ENCODE data around the gene RNF150.

RNF150 gene

DNA sequence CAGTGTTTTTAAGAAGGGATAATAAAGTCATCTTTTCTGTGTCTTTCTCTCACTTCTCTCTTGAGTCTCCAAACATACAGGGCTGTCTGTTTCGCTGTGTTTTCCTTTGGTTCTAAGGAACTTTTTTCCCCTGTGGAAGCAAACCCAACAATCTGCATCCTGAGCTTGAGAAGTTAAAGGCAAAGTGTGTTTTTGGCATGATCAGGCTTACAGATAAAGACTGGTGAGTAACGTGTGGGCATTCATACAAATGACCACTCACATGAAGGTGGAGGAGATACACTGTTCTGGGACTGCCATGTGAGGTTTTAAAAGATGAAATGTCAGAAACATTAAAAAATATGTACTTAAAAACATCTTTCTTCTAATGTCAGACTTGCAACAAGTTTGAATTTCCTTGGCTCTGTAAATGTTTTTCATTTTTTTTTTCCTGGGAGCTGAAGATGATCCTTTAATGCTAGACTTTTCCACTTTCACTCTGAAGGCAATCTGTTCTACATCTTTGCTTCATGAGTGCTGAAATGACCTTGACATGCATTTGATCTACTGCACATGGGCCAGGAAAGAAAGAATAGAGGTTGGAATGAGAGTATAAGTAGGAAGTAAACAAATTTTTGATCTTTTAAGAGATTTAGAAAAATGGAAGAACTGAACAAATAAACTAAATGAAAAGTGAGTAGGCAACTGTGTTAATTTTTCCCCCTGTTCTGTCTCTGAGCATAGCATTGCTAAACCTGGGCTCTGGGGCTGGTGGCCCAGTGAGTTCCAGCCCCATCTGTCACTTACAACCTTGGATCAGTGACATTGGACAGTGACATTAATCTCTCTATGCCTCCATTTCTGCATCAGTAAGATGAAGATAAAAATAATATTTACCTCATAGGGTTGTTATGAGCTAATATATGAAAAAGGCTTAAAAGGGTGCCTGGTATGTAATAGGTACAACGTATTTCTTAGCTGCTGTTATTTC is 226.0 kb downstream of the RNF150 start:
- DNase-seq (ENCODE audit: low read depth): no peak

DNA sequence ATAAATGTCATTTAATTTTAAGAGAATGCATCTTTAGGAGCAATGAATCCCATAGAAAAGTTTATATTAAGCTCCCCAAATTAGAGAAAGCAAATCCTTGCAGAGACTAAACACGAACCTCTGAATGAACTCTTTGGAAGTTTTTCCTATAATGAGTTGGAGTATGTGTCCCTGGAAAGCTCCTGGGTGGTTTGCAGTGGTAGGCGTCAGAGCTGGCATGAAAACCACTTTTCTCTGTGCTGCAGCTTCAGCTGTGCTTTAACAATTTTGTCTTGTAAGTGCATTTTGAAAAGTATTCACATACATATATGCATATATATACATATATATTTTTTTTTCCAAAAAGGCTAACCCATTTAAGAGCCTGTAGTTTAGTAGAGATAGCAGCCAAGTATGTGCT is 228.4 kb downstream of the RNF150 start:
- no peak for DNase-seq (ENCODE audit: low read depth)

DNA sequence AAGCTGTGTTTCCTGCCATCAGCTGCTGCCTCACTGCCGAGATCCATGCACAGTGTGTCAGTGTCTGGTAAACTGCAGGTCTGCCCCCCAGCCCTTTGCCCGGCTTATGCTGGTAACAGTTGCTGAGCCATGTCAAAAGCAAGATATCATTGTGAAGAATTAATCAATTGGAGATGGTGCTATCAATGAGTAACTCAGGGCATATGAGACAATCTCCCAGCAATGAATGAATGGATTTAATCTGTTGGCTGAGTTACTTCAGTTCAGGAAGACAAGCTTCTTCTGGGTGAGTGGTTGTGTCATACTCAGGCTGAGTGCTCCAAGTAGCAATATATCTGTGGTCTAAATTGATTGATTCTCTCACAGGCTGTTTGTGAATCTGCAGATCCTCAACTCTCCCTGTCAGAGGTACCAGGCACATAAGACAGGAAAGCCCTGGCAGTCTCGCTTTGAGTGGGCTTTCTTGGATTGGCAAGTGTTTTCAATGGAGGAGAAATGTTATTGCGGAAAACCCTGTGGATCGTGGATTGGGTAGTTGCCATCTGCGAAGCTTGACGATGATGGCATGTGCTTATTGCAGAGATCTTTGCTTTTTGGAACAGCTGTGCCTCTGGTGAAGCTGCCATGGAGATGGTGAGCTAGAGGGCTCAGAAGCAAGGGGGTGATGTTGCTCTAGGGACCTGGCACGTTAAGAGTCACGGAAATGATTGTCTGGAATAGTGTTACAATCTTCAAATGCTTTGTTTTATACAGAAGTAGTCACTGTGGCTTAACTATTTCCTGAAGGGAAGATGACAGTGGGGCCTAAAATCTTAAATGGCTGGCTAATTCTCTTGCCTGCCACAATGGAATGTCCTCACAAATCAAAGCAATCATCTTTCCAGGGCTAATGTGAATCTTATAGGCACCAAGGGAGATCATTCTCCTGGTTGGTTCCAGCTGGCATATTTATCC is 229.5 kb downstream of the RNF150 start:
- DNase-seq (ENCODE audit: low read depth): no peak

DNA sequence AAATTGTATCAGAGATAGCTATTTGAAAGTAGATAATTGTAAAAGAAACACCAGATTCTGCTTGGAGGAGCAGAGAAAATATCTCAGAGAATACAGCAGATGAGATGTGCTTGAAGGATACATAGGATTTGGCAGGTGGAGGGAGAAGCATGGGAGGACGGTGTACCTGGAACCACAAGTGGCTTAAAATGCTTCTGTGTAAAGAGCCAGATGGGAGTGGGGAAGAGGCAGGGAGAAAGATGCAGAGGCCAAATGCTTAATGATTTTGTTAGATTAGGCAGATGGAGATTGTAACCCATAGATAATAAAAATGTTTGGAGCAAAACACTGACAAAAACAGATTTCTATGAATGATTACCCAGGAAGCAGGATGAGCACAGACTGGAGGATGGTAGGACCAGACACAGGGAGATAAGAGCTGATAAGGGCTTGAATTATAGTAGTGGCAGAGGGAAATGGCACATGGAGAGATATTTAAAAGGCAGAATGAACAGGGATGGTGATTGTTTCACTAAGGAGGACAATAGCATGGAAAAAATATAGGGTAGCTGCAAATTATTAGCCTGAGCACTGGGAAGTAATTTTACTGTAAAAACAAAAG is 231.4 kb downstream of the RNF150 start:
- DNase-seq (ENCODE audit: low read depth): no peak

DNA sequence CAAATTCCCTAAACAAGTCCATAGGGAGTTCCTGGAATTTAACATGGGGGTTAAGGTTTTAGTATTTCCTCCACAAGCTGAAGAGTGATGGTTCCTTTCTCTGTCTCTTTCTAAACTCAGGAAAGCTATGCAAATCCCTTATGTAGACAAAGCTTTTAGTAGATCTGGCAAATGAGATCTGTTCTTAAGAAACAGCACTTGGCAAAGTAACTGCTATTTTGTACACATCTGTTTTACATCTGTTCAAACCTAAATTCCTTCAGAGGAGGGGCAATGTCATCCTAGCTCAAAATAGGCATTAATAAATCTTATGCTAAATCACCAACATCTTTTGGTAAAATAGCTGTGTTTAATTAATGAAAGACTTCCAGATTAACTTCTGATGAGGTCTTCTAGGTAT is 239.3 kb downstream of the RNF150 start:
- DNase-seq (ENCODE audit: low read depth): no peak

DNA sequence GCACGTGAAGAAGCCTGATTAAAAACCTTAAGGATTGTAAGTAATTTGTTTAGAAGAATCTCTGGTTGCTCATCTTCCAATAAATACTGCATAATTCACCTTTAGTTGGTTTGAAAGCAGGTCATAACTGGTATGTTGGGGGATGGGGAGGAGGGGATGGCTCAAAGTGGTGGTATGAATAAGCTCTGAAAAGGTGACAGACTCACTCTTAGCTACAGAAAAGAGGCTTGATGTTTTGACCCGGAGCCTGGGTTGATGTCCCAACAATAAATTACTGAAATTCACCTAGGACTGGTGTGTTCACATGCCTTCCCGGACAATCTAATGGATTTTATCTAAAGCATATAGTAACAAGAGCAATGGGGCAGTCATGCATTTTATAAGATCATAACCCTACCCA is 245.2 kb downstream of the RNF150 start:
- DNase-seq (ENCODE audit: low read depth): no peak

DNA sequence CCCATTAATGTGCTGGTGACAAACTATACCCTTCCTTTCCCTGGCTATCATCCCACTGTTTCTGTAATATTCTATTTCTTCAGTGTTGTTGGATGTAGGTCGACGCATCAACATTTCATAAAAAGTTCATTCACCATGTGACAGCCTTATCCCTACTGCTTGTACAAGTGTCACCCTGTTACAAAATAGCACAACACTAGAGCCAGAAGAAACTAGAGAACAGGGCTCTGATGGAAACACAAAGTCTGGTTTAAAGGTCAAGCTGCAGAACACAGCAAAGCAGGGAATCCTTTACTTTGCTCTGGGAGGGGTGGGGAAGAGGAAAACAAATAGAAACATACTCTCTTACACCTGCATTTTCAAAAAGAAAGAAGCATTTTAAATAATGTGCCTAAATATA is 245.8 kb downstream of the RNF150 start:
- no peak for DNase-seq (ENCODE audit: low read depth)

DNA sequence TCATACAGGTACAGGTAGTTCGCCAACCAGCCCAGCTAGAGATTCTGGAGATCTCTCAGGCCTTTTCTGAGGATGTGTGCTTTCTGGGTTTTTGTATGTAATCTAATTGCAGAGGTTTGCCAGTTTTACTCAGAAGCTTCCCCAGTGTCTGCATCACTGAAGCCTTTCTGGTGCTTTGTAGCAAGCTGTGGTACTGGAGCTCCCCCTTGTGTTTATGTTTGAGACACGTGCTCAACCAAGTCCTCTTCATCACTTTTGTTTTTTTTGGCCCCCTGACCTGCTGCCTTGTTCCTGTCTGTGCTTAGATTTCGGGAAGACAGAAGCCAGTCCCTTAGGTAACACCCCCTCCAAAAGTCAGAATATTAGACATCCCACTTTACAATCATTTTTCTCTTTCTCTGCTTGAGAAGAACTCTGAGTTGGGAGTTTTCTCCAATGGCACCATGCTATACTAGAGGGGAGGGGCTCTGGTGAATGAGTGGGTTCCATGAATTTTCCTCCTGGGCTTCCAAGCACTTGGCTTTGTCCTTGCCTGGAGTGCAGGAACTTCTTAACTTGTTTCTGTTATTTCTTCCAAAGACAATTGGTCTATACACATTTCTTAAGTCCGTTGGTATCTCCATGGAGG is 248.7 kb downstream of the RNF150 start:
- peak; percentile 39 for DNase-seq (ENCODE audit: low read depth)

DNA sequence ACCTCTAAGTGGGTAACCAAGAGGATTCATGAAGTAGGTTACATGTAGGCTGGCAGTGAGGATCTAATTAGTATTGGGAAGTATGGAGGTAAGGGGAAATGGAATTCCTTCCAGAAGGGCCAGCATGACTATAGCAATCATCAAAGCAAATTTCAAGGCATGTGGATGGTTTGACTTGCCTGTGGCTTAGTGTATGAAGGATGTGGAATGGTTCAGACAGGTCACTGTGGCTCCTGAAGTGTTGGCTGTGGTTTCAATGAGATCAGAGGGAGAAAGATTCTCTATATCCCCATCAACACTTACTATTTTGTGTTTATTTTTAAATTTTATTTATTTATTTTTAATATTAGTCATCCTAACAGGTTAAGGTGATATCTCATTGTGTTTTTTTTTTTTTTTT is 255.5 kb downstream of the RNF150 start:
- DNase-seq (ENCODE audit: low read depth): no peak

DNA sequence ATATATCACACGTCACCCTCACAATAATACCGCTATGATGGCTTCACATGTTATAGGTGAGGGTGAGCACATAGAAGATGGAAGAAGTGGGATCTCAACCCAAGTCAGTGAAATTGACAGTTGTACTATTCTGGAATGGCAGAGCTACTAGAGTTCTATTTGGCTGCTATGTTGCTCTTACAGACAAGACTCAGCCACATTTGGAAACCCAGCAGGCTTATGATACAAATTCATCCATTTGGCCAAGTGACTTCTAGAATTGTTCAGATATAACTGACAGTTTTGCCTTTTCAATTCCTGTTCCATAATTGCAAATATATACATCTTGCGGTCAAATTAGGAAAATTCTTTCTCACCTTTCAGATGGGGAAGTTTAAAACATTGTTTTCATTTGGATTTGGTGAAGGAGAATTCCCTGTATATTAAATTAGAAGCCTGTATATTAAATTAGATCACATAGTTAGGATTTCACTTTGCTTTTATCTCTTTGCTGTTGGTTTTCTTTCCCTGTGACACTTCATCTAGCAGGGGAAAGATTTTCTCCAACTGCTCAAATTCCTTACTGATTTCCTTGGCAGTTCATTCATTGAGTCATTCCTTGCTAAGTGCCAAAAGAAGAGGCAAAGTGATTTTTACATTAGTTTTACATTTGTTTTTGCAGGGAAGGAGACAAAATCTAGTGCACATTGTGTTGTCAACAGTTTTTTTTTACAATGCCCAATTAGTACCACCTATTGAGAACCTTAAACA is 256.5 kb downstream of the RNF150 start:
- no peak for DNase-seq (ENCODE audit: low read depth)

DNA sequence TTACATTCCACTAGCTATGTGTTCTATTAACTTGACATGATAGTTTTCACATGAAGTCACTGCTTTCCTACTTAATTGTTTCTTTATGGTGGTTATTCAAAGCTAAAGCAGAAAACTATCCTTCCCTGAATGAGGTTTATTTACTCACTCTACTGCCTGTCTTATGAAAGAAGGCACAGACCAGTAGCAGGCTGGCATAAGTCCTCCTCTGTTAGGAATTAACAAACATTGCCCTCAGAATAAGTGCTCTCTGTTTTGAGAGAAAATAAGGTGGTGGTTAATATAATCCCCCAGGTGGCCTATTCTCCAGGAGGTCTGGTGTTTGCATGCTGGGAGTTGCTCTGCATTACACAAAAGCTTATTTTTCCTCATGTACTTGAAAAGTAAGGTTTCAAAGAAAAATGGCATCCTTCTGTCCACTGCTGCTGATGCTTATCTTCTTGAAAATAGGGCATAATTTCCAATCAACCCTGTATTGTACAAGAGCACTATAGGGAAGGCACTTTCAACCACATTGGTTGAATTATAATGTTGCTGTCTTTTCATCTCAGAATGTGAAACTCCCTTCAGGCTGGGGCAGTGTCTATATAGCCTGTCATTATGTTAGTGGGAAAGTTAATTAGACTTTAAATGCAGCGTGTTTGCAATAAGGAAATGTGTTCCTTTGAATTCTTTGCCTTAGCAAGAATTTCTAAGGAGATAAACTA is 257.4 kb downstream of the RNF150 start:
- DNase-seq (ENCODE audit: low read depth): no peak

DNA sequence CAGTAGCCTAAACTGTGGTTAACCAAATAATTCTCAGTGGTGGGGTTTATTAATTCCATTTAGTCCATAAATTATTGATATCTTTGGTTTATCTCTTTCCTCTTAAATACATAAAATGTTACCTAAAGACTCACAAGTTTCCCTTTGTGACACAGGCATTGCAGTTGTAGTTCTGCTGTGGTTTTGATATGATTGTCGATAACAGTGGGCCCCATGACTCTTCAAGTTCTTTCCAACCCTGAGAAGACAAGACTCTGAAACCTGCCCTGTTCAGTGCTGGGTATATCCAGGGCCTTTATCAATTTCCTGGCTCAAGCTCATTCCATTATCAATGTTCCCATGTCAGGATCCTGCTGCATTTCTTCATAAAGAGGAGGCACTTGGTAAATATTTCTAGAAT is 259.2 kb downstream of the RNF150 start:
- no peak for DNase-seq (ENCODE audit: low read depth)

DNA sequence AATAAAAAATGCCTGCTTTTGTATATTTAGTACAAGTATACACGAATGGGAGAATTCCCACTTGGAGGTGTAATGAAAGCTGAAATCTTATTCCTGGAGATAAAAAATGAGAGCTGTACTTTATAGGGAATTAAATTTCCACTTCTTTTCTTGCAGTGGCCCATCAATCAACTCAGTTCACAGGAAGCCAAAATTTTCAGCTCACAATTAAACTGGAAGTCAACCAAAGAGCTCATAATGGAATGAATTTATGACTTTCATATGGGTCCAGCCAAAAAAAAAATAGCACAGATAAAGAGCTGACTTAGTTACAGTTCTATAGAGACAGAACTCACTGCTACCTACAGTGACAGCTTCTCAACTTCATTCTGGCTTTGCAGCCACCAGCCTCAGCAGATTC is 261.9 kb downstream of the RNF150 start:
- DNase-seq (ENCODE audit: low read depth): no peak

DNA sequence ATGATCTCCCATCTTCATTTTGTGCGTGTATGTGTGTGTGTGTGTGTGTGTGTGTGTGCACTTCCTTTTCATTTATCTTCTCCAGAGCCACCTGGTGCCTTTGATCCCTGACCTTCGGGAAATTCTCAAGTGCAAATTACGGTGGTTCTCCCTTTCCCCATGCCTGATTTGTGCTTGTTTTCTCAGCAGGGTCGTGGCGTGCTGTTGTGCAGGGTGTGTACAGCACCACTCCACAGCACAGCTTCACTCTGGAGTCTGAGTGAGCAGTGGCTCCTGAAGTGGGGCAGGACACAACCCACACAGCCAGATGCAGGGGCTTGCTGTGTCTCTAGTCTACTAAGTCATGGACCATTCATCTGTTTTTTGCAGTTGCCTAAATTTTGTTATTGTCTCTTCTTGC is 262.8 kb downstream of the RNF150 start:
- DNase-seq (ENCODE audit: low read depth): no peak

DNA sequence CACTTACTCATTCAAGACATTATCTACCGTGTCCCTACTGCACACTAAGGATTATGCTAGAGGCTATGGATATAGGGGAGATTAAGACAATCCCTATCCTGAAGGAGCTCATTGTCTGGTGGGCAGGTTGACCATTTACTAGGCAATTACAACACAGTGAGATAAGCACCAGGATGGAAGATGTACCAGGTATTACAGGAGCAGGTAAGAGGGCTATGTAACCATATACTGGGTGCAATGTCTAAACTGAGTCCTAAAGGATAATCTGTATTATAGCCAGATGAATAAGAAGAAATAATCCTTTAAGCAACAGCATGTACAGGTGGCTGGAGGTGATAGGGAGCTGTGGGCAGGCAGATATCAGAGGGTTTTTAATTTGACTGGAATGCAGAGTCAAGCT is 263.8 kb downstream of the RNF150 start:
- DNase-seq (ENCODE audit: low read depth): no peak

DNA sequence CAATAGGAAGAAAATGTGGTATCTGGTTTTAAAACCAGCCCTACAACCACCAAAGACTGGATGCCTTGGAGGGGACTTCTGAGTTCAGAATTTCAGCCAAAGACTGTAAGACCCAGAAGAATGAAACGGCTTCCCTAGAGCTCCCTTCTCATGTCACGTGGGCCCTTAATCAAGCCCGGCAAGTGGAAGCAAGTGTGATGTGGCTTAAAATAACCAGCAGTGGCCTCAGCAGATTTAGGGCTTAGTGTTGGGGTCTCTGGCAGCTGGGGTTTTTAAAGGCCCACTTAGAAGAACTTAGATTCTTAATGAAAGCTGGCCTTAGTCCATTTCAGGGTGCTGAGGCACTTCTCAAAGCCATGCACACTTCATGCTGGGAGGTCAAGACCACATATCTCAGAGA is 265.9 kb downstream of the RNF150 start:
- no peak for DNase-seq (ENCODE audit: low read depth)

DNA sequence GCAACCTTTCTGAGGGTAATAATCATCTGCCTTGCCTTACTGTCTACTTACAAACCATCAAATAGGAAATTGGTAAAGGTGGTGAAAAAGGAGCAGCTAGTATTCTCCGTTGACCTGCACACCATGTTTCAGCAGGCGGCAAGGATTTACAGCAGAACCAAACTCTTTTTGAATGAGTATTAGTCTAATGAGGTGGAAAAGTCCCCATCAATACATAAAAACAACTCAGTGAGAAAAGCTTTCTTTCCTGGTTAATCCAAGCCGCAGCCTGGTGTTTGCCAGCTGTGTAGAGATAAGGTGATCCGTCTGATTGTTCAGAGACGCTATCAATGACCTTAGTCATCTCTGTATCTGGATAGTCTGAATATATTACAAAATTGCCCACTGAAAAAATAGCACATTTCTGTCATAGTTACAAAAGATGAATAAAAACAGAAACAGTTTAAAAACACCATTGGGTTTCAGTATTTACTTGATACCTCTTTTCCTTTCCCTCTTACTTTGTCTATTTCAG is 266.7 kb downstream of the RNF150 start:
- no peak for DNase-seq (ENCODE audit: low read depth)

DNA sequence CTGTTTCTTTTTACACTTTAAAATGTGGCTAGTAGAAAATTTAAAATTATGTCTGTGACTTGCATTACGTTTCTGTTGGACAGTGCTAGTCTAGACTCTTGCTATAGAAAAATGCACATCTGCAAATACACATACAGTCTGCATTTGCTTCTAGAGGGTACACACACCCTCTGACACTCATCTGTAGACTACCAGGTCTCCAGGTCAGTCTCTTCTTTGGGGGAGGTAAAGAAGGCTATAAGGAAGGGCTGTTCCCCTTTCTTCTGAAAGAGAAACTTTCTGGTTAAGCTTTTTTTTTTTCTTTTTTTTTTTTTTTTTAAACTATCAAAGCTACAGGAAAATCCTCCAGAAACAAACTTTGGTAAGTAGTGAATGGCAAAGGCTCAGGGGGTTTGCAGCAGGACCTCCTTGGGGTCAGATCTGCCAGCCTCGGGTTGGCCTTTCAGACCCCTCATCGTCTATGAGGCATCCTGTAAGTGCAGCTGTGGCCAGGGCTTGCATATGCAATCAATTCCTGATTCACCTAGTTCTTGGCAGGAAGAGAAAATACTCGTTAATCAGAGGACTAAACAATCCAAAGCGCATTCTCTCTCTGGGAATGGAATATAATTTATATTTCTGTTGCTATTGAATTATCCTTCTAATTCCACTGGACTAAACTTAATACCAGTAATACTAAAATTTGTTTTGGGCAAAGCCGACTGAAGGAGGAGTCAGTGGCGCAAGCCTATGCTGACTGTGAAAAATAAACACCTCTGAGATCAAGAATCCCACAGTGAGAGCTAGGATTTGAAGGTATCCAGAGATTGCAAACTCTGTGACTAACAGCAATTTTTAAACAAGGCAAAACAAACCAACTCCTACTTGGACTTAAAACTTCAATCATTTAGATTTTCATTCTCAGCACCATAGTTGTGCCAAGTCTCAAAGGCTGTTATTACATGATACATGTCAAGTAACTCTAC is 267.7 kb downstream of the RNF150 start:
- no peak for DNase-seq (ENCODE audit: low read depth)

DNA sequence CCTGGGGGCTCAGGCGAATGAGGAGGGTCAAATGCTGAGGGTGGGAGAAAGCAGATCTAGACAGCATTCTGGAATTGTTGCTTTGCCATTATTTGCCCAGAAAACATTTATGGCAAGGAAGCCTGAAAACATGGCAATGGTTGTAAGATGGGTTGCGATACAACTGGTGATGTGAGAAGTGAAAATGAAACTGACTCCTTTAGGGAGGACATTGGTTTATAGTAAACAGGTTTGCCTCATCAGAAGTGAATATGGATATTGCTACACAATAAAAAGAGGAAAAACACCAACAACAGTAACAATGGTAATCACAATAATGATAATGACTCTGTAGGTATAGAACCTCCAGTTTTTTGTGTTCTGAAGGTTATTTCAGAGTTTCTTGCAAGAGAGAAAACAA is 270.1 kb downstream of the RNF150 start:
- no peak for DNase-seq (ENCODE audit: low read depth)

DNA sequence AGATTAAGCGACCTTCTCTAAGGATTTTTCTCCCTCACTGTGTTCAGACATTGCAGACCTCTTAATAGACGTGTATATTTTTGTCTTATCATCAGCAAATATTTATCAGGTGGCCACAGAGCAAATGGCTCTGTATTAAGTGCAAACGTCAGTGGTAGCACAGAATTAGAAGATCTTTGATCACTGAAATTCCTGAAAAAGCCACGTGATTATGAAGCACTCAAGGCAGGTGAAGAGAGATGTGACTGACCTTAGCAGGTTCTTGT is 271.2 kb downstream of the RNF150 start:
- DNase-seq (ENCODE audit: low read depth): no peak
